Stimulated activated CD4-positive, alpha-beta T cell treated with anti-CD3 and anti-CD28 coated beads, Interleukin-4, amount 100 ng/mL, for 1 hour (primary cell): ENCODE results near the gene BCAS3.
"Not testable (repeated sequence)": the region's sequence is repeated elsewhere in the genome, so short reads cannot be mapped to it uniquely, and the experiment has no call there.

Experiments
- DNase-seq: peaks from one replicate; pipeline ENCODE4 v3.0.0-alpha.2; 2020

Gene BCAS3

GRCh38 chr17:60804831-60805230 is 127.2 kb downstream of the BCAS3 start:
- no peak for DNase-seq

GRCh38 chr17:60809421-60809820 is 131.8 kb downstream of the BCAS3 start:
- no peak for DNase-seq

- not testable (repeated sequence) for DNase-seq
Observed at GRCh38 chr17:60814941-60815340, 137.3 kb downstream of the BCAS3 start.

GRCh38 chr17:60817192-60817591 is 139.5 kb downstream of the BCAS3 start:
- DNase-seq, result no peak

- no peak for DNase-seq
Observed at GRCh38 chr17:60819447-60820130, 141.9 kb downstream of the BCAS3 start.

- DNase-seq, result no peak
Observed at GRCh38 chr17:60823515-60823914, 145.9 kb downstream of the BCAS3 start.

- no peak for DNase-seq
Observed at GRCh38 chr17:60825351-60825750, 147.7 kb downstream of the BCAS3 start.

GRCh38 chr17:60827943-60828342 is 150.3 kb downstream of the BCAS3 start:
- DNase-seq, result no peak

GRCh38 chr17:60832151-60832585 is 154.5 kb downstream of the BCAS3 start:
- no peak for DNase-seq

GRCh38 chr17:60832631-60833030 is 155.0 kb downstream of the BCAS3 start:
- no peak for DNase-seq

GRCh38 chr17:60840456-60840855 is 162.8 kb downstream of the BCAS3 start:
- DNase-seq, result no peak

GRCh38 chr17:60845012-60845411 is 167.4 kb downstream of the BCAS3 start:
- no peak for DNase-seq

- no peak for DNase-seq
Observed at GRCh38 chr17:60846175-60846574, 168.5 kb downstream of the BCAS3 start.

GRCh38 chr17:60851181-60851580 is 173.5 kb downstream of the BCAS3 start:
- no peak for DNase-seq

- no peak for DNase-seq
Observed at GRCh38 chr17:60857556-60858080, 180.0 kb downstream of the BCAS3 start.

GRCh38 chr17:60862482-60862881 is 184.8 kb downstream of the BCAS3 start:
- no peak for DNase-seq

- no peak for DNase-seq
Observed at GRCh38 chr17:60863892-60864707, 186.4 kb downstream of the BCAS3 start.

GRCh38 chr17:60864708-60865005 is 187.0 kb downstream of the BCAS3 start:
- DNase-seq, result no peak

GRCh38 chr17:60874772-60875171 is 197.1 kb downstream of the BCAS3 start:
- DNase-seq, result no peak

GRCh38 chr17:60886731-60887613 is 209.3 kb downstream of the BCAS3 start:
- peak; percentile 2 for DNase-seq

GRCh38 chr17:60887614-60888028 is 210.0 kb downstream of the BCAS3 start:
- no peak for DNase-seq

GRCh38 chr17:60888812-60889709 is 211.4 kb downstream of the BCAS3 start:
- no peak for DNase-seq
